Stimulated activated CD4-positive, alpha-beta T cell treated with anti-CD3 and anti-CD28 coated beads, Interleukin-2, amount 100 ng/mL, for 4 hours (primary cell): ENCODE measurements around the gene MED10.
A peak's percentile ranks its signal among the peaks of the same experiment; 100 is the strongest.

Source experiments
- DNase-seq: peaks from one replicate; pipeline ENCODE4 v3.0.0-alpha.2; 2020; ENCODE audit warnings: low read depth

MED10 gene, protein sequence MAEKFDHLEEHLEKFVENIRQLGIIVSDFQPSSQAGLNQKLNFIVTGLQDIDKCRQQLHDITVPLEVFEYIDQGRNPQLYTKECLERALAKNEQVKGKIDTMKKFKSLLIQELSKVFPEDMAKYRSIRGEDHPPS

DNA sequence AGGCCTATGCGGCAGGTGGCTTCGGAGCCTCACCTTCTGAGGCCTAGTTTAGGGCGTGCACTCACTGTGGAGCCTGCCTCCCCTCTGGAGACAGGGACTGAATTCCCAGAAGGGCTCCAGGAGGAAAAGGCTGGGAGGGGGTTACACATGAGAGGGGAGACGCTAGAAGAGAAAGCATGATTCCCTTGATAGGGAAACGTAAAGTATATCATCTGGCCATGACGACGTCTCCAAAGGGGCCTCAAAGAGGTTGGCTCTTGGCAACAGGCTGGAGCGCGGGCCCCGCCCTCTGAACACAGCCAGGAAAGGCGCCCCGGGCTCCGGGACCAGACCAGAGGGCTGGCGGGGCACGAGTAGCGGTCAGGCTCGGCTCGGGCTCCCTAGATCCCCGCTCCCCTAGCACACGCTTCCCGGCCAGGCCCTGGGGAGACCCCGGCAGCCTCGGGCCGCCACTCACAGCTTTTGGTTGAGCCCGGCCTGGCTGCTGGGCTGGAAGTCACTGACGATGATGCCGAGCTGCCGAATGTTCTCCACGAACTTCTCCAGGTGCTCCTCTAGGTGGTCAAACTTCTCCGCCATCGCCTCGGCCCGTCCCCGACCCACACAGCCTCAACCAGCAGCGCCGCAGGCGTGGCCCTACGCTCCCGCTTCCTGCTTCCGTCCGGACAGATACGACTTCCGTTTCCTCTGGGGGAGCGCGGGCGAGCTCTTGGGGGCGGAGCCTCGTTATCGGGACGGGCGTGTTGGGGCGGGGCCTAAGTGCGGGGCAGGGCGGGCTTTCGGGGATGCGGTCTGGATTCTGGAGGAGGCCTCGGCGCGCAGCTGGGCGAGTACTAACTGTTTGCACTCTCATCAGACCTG lies at the start of gene MED10:
Gene MED10 (minus strand): TSS at position 643 of the 861 bp plus-strand sequence. CDS start 64 bp downstream, at position 579.
- peak; percentile 94 for DNase-seq

DNA sequence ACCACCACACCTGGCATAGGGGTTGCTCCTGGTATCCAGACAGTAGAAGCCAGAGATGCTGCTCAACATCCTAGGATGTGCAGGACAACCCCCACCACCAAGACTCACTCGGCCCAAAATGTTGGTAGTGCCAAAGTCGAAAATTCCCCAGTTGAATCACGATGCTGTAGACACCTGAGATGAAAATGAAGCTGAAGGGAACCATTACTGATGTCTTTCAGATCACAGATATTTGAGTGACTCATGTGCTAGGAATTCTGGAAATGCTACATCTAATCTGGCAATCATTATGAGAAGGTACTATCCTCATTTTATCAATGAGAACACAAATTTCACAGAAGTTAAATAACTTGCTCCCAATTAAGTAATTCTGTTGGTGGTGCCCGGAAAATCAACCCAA lies 49.3 kb upstream of the MED10 start:
- DNase-seq: no peak

- no peak for DNase-seq
Observed at GRCh38 chr5:6424700-6425099, 46.4 kb upstream of the MED10 start.

GRCh38 chr5:6424110-6424659 lies 45.8 kb upstream of the MED10 start:
- DNase-seq: no peak

GRCh38 chr5:6423327-6424109 lies 45.2 kb upstream of the MED10 start:
- no peak for DNase-seq

DNA sequence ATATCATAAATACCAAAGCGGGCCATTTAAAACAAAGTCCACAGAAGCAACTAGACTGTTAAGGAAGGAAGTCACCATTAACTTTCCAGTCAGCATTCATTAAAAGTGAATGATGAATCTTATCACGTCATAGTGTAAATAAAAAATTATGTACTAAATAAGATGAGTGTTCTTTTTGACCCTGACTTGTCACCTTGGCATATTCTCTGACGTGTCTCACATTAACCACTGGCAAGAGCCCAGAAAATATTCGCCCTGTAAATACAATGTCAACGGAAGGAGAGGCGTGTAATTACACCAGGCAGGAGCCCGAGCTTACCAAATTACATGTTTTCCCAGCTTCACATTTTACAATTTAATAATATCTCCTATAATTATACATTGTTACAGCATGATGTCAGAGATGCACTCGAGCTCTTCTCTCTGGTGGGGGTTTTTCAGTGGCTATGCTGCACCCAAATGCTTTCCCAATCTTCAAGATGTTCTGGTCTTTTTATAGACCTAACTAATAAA lies 41.0 kb upstream of the MED10 start:
- no peak for DNase-seq

GRCh38 chr5:6418679-6419276 lies 40.4 kb upstream of the MED10 start:
- DNase-seq: no peak

DNA sequence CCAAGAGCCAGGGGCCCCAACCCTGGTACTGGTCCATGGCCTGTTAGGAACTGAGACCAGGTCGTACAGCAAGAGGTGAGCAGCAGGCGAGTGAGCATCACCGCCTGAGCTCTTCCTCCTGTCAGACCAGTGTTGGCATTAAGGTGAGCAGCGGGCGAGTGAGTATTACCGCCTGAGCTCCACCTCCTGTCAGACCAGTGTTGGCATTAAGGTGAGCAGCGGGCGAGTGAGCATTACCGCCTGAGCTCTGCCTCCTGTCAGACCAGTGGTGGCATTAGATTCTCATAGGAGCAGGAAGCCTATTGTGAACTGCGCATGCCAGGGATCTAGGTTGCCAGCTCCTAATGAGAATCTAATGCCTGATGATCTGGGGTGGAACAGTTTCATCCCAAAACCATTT lies 39.3 kb upstream of the MED10 start:
- no peak for DNase-seq

GRCh38 chr5:6412811-6413210 lies 34.5 kb upstream of the MED10 start:
- DNase-seq: no peak

- no peak for DNase-seq
Observed at GRCh38 chr5:6411141-6411540, 32.8 kb upstream of the MED10 start.

GRCh38 chr5:6410421-6410820 lies 32.1 kb upstream of the MED10 start:
- DNase-seq: no peak

- no peak for DNase-seq
Observed at GRCh38 chr5:6408627-6409446, 30.5 kb upstream of the MED10 start.

DNA sequence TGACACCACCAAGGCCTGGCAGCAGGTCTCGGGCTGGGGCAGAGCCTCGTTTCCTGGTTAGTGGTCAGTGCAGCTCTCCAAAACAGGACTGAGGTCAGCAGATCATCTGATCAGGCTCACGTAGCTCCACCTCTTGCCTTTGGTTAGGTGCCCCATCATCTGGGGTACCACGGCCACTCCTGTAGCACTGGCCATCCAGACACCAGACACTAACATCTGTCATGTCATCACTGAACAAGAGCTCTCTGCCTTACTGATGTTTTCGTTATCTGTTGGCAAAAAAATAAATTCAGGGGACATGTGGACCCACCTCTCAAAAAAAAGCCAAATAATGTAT lies 29.9 kb upstream of the MED10 start:
- no peak for DNase-seq

DNA sequence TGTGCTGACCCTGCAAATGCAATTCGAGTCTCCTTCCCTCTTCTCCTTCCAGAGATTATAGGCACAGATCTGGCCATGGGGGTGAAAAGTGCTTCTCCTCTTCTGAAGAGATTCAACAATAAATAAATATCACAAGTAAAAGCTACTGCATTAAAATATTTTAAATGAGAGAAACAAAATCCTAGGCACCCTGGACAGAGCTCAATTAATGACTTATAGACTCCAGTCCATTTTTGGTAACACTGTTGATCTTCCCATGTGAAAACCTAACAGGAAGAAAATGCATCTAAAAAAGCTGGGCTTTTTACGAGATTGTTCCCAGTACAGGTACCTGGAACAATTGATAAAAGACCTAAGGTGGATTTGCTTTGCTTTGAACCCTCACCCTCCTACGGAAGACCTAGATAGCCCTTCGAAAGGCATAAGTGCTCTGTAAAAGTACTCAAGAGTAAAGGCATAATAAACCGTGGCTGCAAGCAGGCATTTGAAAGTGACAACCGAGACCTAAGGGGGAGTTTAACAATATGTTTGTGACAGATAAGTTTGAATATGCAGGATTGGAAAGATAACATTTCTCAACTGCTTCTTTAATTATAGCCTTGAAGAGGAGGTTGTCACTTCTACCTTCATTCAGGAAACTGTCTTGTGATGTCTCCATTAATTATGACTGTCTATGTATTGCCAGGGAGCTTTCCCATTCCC lies 29.4 kb upstream of the MED10 start:
- no peak for DNase-seq

DNA sequence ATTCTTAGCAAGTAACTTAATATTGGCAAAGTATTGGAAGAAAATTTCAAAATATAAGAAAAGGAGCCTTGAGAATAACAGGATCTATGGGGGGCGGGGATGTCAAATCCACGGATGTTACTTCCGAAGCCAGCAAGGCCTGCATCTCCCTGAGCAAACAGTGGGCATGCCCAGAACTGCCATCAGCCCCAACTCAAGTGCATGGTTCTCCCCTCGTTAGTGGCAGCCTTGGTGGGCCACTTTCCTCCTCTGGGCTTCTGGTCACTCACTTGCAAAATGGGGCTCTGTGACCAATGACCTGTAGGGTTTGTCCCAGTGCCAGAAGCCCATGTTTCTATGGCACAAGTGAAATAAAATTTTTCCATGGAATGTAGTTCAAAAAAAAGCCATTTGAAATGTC lies 27.2 kb upstream of the MED10 start:
- DNase-seq: no peak

DNA sequence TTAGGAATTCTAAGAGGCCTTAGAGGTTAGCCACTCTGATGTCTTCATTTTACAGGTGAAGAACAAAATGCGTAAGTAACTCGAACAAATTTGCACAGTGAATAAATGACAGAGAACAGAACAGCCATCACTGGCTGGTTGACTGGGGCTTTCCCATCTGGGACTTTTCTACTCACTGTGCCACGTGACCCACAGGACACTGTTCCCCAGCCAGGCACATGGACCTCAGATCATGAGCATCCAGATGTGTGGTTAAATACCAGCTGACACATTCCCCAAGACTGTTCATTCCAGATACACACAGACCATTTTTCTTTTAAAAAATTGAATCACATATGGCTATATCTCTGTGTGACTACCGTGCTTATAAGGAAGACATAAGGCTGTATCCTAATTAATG lies 25.8 kb upstream of the MED10 start:
- no peak for DNase-seq

- DNase-seq: no peak
Observed at GRCh38 chr5:6403416-6403815, 25.1 kb upstream of the MED10 start.

DNA sequence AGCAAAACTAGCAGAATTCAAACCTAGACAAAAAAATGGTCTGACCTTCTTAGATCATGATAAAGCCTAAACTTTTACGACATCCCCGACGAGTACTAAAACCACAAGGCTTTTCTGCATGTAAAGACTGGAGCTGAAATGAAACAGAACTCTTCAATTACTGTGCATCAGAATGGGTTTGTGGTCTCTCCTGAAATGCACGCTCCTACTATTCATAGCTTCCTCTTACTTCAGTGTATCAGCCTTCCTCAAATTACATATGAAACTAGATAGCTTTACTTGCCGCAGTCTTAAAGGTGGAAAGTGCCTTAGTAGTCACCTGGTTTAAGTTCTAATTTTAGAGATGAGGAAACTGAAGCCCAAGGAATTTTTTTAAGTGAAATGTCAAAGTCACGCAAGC lies 24.6 kb upstream of the MED10 start:
- no peak for DNase-seq

DNA sequence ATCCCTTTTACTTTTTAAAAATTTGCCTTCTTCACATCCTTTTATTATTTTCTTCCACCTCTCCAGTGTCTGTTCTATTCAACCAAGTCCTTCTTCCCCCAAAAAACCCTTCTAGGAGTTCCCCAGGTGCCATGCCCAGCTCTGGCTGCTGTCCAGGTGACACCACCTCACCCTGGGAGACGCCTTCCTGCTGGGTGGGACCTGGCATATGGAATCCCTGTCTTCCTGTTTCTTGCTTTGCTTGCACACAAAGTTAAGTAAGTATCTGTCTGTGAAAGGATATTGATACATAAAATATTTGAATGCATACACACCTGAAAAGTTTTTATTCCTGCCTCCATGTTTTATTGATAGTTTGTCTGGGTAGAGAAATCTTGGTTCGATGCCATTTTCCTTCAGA lies 23.1 kb upstream of the MED10 start:
- no peak for DNase-seq
